Stimulated activated CD4-positive, alpha-beta T cell treated with anti-CD3 and anti-CD28 coated beads, Interleukin-15, amount 100 ng/mL, for 48 hours (primary cell): ENCODE results near the gene TENM4.
"Not testable (repeated sequence)": the region's sequence is repeated elsewhere in the genome, so short reads cannot be mapped to it uniquely, and the experiment has no call there.

Source experiments
- DNase-seq, 2 donors: peaks; one replicate each; pipeline ENCODE4 v3.0.0-alpha.2; 2020; ENCODE audit warnings: low read depth in 2 of 2

TENM4 gene

DNA sequence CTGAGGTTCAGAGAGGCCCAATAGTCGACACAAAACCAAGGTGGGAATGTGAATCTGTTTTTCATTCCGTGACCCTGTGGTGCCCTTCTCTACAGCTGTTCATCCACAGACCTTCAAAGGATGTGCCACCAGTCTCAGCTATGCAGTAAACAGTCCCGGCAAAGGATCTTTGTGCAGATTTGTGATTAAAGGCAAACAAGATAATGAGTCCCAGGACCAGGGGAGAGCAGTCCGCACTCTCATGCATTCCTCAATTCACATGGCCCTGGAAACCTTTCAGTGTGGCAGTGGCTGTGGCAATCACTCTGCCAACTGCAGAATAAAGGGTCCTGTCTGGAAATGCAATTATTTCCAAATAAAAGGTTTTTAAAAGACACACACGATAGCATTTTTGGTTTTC lies 418.6 kb downstream of the TENM4 start:
- DNase-seq, result no peak

DNA sequence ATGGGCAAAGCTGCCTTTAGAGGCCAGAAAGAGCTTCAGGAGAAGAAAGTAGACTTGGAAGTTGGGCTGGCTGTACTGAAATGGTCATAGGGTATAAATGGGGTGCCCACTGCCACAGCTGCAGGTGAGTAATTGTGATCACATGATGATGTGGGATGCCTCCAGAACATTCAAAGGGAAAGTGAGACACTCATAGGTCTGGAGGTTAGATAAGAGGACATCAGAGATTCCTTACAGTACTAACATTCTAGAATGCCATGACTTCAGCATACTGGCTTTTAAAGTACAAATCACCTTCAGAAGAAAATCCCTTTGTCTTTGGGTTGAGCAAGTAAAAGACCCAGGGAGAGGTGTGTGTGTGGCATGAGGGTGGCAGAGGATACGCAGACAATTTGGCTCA lies 419.2 kb downstream of the TENM4 start:
- no peak for DNase-seq

DNA sequence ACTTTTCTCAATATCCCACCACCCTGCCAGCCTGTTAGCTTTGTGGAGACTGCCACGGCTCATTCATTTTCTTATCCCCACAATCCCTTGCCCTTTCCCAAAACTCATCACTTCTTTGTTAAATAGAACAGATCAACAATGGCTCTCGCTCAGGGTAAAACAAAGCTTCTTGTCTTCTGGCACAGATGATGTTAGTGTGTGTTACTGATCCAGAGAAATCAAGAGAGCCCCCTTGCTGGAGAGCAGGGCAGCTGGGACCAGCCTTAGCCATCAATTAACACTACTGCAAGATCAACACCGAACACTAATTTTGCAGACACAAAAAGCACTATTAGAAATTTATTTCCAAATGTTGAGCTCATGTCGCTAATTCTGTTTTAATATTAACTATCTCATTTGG lies 420.9 kb downstream of the TENM4 start:
- DNase-seq, result no peak

DNA sequence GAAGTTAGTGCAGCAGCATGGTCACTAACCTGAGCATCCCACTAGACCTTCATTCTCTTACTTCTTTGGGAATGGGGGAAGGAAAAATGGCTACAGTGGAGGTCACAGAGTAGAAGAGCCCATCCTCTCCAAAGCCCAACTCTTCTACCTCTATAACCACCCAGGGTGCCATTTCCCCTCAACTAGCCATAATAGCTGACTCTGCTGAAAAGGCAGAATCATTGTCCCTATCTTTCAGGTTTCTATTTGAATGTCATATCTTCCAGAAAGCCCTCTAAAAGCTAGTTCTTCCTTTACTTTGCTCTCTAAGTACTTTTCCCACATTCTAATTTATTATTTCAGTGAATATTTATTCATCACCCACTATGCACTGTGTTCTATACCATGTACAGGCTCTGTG lies 421.6 kb downstream of the TENM4 start:
- DNase-seq, result no peak

DNA sequence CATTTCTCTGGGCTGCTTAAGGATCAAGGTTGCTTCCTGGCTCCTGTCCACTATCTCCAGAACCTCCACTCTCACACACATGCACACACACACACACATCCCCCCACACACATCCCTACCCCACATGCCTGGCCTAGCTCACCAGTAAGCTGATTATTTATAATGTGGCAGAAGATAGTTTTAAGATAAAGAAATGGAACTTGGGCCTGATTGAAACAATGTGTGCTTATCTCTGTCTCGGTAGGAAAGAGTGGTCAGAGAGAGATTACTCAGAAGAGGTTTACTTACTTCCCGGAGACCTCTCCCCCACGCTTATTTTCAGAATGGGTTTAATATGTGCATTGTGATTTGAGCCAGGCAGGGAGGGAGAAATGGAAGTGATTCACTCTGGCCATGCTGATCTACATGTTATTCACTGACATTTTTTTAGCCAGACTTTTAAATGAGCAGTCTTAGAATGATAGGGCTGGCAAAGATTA lies 422.4 kb downstream of the TENM4 start:
- no peak for DNase-seq

DNA sequence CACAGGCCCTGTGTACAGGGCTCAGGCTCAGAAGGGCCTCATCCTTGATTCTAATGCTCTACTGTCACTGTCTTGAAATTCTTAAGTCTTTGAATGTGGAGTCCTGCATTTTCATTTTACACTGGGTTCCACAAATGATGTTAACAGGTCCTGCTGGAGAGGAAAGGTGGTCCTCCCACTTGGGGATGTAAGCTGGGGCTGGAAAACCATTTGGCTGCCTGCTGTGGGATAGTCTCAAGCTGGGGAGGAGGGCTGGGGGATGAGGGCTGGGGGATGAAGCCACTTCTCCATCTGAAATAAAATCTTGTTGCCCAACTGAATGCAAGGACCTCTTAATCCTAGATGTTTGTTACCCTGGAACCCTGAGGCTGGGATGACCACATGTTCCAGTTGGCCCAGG lies 423.0 kb downstream of the TENM4 start:
- DNase-seq, result no peak

DNA sequence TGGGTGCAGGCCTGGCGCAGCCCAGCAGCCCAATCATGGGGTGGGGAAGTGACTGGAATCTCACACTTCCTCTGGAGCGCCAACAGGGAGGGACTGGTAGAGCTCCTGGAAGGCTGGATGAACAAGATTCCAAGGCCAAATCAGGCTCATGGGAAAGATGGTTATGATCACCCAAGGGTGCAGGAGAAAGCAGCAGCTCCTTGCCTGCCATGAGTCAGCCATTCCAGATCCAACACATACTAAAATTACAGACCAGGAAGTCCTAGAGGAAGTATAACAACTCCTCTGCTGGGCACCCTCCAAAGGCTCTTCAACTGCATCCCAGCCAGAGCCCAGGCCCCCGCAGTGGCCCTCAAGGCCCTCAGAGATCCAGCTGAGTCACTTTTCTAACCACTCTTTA lies 427.3 kb downstream of the TENM4 start:
- DNase-seq, result no peak

DNA sequence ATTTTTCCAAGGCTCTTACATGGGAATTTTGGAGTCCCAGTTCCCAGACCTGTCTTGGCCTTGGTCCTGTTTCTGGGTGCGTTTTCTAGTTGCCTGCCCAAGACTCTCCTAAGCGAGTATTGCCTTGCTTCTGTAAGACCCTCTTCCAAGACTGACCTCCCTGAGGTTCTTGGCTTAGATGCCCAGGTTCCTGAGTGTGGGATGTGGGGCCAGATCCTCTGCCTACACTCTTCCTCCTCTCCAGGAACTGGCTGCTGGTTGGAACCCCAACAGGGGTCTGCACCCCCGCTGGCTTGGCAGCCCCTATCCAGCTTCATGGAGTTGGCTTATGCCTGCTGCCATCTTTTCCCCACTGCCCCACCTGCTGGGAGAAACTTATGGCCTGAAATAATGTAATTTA lies 429.5 kb downstream of the TENM4 start:
- DNase-seq, result no peak

DNA sequence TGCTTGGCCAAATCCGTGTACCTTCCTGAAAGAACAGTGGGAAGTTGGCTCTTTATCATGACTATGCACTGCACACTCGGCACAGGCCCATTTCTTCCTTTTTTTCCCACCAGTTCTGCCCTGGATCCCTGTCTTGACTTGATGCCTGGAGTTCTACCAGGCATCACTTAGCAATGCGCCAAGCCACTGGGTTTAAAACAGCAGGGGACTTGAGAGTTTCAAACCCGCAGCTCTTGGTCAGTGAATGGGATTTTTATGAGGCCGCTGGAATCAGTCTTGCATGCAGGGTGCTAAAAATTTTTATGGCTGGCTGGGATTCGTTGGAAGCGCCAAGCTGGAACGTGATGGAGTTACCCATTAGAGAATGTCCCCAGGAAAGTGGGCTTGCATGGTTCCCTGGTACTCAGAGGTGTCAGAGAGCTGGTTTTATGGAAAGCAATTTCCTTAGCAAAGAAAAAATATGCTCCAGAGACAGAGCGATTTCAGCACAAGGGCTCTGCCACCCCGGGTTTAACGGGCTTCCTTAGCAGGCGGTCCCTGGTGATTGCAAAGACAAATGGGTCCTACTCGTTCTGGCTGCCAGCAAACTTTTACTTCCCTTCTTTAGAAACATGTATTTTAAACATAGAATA lies 432.9 kb downstream of the TENM4 start:
- no peak for DNase-seq

DNA sequence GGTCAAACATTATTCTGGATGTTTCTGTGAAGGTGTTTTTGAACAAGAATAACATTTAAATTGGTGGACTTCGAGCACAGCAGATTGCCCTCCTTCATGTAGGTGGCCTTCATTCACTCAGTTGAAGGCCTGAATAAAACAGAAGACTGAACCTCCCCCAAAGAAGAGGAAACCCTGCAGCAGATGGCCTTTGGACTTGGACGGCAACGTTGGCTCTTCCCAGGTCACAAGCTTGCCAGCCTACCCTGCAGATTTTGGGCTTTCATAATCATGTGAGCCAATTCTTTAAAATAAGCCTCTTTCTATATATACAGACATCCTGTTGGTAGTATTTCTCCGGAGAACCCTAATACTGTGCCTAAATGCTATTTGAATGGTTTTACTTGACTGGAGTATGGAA lies 434.0 kb downstream of the TENM4 start:
- DNase-seq, result no peak

DNA sequence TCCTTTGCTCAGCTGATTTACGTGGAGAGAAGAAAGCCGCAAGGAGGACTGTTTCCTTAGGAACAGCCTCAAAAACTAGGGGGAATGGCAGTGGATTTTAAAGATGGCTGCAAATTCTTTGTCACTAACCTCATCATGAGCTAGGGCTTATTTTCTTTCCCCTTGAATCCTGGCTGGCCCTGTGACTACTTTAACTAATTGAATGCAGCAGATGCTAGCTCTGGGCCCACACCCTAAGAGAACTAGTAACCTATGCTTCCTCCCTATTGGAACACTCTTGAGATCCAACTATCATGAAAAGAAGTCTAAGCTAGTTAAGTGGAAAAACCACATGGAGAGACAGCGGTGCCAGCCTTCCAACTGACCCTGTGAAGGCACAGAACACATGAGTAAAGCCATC lies 444.8 kb downstream of the TENM4 start:
- DNase-seq, result no peak

DNA sequence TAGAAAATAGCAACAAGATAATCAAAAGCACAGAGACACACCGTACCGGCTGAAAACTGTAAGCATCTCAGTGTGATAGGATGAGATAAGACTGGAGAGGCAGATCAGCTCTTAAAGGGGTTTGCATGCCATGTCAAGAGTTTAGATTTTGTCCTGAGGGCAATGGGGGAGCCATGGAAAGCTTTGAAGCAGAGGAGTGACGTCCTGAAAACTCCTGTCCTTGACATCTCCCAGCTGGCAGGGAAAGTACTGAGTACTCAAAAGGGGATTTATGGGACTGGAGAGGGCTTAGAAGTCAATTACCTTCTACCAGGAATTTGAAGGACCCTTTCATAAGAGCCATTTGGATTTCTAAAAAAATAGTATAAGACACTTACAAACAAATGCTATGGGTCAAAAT lies 445.7 kb downstream of the TENM4 start:
- no peak for DNase-seq

DNA sequence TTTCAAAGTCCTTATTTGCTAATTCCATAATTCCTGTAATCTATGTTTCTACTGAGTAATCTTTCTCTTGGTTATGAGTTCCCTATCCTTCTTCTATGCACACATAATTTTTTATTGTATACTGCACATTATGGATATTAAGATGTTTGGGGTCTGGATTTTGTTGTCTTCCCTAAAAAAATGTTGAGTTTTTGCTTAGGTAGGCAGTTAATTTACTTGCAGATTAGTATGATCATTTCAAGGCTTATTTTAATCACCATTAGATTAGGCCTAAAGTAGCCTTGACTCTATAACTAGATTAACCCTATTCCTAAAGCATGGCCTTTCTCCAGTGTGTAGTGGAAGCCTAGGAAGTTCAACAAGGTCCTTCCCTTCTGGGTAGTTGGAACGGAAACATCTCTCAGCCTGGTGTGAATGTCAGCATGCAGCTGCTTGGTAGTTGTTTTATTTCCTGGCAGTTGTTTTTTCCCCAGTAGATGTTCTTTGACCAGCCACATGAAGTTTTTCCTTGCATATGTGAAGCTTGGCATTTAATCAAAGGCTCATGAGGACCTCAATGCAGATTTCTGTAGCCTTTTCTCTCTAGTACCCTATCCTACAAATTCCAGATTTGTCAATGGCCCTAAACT lies 446.9 kb downstream of the TENM4 start:
- no peak for DNase-seq

DNA sequence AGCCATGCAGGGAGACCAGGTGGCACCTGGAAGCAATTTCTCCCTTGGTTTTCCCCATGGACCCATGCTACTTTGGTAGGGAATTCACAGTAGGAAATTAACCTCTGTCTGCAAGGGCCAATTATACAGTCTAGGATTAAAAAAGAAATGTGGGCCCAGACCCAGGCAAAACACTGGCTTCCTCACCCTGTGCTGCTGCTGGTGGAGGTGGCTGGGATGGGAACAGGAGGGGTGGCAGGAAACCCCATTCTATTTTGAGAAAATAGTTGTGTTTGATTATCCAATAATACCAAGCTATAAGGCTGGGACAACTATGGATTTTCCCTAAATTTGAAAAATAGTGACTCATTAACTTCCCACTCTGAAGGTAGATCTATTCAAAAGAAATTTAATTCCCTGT lies 449.1 kb downstream of the TENM4 start:
- DNase-seq, result no peak

DNA sequence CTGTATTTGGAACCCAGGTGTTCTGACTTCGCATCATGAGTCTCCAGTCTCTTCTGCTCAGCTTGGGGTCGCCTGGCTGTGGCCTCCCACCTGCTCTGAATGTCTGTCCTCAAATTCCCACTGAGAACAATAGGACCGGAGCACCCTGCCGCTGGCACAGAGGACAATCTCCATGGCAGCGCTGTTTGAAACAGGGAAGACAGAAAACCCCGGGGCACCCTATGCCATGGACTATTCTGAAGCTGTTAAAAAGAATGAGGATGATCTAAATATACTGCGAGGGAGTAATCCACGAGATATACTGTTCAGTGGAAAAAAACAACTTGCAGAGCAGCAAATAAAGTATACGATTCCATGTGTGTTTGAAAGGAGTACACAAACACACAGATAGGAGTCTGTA lies 450.6 kb downstream of the TENM4 start:
- DNase-seq, result no peak

DNA sequence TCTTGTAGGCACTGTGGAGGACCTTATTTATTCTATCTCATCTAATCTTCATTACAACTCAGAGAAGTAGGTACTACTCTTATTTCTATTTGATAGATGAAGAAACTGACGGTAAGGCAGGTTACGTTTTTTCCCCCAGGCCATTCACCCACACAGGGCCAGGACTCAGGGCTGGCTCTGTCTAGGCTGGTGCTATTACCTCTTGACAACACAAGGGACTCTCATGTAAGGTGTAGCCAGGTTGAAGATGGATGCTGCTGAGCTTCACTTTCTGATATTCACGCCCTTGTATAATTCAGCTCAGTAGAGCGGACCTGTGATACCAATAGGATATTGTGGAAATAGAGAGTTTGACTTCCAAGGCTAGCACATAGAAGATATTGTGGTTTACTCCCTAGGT lies 453.1 kb downstream of the TENM4 start:
- DNase-seq, result no peak

DNA sequence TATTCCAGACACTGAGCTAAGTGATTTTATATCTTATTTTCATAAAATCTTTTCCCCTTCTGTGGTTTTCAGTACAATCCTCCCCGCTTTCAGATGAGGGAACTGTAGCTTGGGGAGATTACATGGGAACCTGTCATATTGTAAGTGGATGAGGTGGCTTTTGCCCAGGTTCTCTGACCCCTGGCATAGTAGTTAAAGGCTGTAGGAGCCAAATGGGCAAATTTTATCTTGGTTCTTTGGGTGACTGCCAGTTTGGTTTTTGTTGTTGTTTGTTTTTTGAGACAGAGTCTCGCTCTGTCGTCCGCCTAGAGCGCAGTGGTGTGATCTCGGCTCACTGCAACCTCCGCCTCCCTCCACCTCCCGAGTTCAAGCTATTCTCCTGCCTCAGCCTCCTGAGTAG lies 454.5 kb downstream of the TENM4 start:
- DNase-seq, result no peak

DNA sequence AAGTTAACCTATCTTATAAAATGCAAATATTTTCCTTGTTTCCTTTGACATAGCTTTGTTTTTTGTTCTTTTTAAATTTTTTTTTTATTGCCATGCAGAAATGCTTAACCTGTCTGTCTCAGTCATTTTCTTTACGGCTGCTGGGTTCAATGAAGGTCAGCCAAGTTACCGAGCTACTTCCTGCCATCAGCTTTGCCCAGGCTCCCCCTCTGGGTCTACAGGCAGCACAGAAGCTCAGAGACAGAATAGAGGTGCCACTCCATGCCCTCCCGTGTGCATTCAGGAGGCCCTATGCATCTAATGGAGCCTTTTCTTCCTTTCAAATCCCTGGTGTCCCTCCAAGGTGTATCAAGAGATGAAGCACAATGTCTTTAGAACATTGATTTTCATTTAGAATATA lies 455.2 kb downstream of the TENM4 start:
- no peak for DNase-seq

DNA sequence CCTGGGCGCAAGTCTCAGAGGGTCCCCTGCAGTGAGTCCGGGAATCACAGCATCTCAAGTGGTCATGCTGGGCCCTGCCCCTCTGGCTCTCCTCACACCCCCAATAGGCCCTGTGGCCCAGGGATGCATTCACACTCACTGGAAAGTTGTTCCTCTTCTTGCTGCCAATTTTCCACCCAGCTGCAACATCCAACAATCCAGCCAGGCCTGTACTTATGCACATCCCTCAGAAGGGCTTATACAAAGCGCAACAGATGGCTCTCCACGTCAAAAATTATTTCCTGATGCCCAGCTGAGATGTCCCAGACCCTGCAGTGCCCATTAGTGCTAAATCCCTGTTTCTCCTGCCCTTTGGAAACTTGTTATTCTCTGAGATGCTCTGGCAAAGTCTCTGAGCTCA lies 458.4 kb downstream of the TENM4 start:
- DNase-seq, result no peak

DNA sequence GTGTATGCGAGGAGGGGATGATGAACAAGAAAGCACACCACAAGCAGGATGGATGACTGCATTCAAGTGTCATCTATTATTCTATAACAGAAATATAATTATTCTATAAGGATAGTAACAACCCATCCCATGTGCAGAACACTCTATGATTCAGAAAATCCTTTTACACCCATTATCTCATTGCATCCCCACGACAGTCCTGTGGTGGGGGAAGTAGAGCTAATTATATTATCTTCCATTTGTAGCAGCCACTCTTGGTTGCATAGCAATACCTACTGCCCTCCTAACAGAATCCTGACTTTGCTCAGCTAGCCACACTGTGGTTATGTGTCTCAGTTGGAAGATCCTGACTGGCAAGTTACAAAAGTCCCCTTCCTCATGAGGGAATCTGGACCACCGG lies 459.7 kb downstream of the TENM4 start:
- DNase-seq, result no peak

DNA sequence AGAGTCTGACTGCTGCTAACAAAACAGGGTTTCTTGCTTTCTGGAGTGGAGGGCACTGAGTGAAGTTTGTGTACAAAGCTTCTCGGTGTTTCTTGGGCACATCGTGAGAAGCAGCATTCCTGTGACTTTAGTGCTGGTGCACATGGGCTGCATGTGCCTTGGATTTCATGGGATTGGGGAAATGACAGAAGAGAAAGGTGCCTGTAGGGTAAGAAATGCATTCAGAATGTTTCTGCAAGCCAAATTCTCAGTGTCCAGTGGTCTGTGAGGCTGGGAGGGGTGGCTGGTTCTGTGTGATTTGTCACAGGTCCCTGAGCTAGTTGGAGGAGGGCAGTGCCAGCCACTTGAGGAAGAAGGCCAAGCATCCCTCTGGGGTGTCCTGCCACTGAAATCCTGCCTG lies 462.0 kb downstream of the TENM4 start:
- no peak for DNase-seq

DNA sequence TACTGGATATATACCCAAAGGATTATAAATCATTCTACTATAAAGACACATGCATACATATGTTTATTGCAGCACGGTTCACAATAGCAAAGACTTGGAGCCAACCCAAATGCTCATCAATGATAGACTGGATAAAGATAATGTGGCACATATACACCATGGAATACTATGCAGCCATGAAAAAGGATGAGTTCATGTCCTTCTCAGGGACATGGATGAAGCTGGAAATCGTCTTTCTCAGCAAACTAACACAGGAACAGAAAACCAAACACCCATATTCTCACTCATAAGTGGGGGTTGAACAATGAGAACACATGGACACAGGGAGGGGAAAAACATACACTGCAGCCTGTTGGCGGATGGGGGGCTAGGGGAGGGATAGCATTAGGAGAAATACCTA lies 463.0 kb downstream of the TENM4 start:
- not testable (repeated sequence) for DNase-seq

DNA sequence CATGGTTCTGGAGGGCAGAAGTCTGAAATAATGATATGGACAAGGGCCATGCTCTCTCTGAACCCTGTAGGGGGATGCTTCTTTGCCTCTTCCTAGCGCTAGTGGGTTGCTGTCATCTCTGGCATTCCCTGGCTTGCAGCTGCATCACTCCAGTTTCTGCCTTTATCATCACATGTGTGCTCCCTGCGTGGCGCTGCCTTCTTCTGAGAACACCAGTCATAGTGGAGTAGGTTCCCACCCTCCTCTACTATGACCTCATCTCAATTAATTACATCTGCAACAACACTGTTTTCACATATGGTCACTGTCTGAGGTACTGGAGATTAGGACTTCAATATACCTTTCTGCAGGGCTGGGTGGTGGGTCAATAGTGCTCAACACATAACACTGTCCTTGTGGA lies 463.8 kb downstream of the TENM4 start:
- DNase-seq, result no peak

DNA sequence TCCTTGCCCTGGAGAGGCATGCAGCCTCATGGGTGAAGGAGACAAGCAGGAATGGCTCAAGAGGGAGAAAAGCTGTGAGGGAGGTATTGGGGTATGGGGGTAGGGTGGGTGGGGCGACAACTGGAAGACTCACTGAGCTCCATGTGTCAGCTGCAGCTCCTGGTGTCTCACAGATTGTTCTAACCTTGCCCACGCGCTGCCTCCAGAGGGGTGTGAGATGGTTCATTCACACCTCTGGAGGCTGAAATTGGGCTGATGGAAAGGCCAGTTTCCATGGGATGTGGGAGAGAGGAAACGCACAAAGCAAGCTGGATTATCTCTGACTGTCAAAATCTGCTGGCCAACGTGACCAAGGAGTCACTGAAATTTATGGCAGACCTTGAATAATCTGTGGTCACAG lies 465.7 kb downstream of the TENM4 start:
- no peak for DNase-seq
